NCI-H524 treated with DMSO at 0.1 percent for 48 hours (cell line): Measurements from ENCODE around the gene CD34.
"Not testable (repeated sequence)": the region's sequence is repeated elsewhere in the genome, so short reads cannot be mapped to it uniquely, and the experiment has no call there.

Experiments used
- DNase-seq: peaks from one replicate; lab custom pipeline; 2025; lab: John Stamatoyannopoulos, UW

The CD34 gene

DNA sequence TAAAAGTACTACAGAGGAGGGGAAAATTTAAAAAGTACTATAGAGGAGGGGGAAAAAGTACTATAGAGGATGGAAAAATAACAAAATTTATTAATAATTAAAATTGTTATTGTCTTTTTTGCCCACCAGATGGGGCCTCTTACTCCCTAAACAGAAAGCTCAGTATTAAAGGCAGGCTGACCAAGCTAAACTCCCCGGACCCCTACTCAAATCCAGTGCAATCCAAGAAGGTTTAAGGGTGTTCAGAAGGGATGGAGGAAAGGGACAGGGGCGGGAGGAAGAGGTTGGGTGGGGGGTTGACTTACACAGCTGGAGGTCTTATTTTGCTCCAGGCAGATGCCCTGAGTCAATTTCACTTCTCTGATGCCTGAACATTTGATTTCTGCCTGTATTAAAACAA is 13.7 kb downstream of the CD34 start:
- no peak for DNase-seq

DNA sequence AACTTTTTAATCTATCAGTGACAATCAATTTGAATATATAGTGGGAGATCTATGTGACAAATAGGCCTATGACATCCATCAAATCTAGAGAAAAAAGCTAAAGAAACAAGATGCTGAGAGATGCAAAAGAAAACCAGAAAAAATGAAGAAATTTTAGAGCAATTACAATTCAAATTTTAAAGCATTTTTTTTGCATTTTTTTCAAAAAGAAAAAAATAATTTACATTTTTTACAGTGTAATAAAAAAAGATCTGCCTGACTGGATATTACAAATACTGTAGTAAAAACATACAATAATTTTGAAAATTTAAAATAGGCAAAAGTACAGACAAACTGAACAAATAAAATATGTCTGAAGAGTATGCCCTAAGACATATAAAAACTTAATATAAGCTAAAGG is 14.4 kb downstream of the CD34 start:
- no peak for DNase-seq

DNA sequence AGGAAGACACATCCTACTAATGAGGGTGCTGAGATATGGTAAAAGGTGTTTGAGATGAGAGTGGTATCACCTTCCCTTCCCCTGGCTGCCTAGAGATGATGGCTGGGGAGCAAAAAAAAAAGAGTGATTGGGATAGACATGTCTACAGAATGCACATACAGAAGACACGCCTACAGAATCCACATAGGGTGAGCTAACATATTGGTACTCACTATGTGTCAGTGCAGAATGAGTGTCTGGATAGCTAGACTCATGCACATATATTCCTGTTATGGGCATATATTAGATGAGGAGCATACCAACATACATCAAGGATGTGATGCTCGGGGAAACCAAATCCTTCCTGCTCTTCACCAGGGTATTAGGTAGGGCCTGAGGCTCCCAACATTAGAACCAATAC is 16.2 kb downstream of the CD34 start:
- no peak for DNase-seq

DNA sequence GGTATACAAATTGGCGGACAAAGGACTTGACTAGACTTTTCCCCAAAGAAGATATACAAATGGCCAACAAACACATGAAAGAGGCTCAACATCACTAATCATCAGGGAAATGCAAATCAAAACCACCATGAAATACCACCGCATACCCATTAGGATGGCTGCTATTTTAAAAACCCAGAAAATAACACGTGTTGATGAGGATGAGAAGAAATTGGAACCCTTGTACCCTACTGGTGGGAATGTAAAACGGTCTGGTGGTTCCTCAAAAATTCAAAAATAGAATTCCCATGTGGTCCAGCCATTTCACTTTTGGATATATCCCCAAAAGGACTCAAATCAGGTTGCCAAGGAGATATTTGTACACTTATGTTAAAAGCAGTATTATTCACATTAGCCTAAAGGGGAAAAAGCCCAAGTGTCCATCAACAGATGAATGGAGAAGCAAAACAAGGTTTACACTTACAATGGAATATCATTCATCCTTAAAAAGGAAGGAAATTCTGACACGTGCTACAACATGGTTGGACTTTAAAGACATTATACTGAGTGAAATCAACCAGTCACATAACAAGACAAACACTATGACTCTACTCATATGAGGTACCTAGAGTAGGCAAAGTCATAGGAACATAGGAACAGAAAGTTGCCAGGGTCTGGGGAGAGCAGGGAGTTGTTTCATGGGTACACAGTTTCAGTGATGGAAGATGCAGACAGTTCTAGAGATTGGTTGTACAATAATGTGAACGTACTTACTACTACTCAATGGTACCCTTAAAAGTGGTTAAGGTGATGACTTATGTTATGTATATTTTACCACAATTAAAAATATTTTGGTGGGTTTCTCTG is 17.0 kb downstream of the CD34 start:
- DNase-seq: no peak

DNA sequence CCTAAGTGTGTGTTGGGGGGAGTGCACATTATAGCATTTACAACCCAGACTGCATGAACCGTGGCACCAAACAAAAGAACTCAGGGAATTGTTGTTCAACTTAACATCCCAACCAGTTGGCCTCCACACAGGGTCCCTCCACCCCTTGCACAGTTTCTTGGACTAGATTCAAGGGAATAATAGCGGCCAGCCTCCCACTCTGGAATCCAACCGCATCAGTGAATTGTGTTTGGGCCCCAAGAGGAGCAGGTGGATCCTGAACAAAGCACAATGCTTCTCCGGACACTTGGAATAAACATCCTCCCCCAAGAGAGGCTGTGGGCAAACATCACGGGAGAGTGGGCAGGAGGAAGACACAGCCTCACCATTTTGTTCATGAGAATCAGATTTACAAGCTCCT is 18.2 kb downstream of the CD34 start:
- no peak for DNase-seq

DNA sequence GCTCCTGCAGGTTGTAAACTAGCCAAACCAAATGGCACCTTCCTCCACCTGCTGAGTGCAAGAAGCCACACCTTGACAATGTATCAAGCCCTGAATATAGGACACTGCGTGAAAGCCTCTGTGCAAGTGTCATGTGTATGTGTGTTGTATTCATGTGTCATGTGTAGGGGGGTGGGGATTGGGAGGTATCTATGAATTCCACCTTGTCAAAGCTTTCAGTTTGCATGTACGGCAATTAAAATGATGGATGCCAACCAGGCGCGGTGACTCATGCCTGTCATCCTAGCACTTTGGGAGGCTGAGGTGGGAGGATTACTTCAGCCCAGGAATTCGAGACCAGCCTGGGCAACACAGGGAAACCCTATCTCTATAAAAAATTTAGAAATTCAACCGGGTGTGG is 19.8 kb downstream of the CD34 start:
- no peak for DNase-seq

DNA sequence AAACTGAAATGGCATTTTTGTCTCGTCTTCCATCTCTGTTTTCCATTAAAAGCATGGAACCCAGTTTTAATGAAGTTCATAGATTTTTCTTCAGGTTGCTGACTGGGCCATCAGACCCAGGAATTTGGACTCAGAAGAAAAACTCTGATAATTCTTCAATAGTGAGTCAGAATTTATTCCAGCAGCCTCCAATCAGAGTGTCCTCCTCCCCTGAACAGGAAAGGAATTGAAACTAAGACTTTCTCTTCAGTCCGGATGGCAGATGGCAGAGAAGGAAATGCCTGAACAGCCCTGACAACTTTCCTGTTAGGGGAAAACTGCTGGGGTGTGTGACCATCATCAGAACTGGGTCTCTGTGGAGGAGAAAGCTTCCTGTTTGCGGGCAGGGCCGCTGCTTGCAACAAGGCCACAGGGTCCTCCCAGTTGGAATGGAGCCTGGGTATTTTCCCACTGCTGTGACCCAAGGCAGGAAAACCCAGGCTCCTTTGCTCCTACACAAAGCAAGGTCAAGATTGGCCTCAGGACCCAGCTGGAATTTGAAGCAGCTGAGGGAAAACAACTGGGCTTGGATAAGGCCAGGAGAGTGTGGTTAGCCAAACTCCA is 20.7 kb downstream of the CD34 start:
- no peak for DNase-seq

DNA sequence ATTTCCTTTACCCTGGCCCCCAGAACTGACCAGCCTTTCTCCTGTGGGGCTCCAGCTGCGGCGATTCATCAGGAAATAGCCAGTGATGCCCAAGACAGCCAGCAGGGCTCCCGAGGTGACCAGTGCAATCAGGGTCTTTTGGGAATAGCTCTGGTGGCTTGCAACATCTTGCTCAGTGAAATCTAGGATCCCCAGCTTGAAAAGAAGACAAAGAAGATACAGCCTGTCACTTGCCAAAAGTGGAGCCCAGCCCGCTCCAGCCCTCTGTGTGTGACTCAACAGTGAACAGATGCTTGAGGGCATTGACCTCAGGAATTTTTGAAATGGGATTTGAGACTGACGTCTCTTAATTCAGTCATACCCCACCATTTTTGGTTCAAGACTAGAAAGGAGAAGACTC is 22.3 kb downstream of the CD34 start:
- no peak for DNase-seq

DNA sequence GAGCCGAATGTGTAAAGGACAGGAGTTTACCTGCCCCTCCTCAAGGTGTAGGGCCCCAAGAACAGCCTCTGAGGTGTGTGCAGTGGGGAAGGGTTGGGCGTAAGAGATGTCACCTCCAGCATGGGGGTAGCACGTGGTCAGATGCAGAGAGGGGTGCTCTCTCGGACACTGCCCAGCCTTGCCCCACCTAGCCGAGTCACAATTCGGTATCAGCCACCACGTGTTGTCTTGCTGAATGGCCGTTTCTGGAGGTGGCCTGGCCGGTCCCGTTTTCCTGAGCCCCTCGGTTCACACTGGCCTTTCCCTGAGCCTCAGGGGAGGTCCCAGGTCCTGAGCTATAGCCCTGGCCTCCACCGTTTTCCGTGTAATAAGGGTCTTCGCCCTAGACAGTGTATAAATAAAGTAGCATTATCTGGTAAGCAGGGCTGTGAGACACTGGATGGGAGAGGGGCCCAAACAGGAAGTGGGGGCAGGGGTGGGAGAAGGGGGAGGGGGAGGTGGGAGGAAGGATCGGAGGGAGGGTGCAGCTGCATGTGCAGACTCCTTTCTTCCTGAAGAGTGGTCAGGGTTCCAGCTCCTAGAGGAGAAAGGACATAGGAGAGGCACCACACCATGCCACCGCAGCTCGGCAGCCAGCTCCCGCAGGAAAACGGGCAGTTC is 23.3 kb downstream of the CD34 start:
- DNase-seq: no peak

DNA sequence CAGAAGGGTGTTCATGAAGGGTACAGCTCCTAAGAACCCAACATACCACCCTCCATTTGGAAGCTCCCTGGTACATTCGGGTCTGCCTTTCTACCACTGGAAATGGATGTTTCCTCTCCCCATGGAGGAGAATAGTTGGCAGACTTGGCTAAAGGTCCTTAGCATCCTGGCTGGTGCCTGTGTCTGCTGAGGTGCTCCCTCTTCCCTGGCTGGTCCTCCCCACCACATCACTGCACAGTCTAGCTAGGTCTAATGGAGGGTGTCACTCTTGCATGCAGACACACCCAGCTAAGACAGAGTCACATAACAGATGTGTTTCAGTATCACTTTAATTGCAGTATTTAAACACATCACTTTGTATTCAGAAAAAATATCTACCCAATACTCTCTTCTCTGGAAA is 24.7 kb downstream of the CD34 start:
- DNase-seq: no peak

DNA sequence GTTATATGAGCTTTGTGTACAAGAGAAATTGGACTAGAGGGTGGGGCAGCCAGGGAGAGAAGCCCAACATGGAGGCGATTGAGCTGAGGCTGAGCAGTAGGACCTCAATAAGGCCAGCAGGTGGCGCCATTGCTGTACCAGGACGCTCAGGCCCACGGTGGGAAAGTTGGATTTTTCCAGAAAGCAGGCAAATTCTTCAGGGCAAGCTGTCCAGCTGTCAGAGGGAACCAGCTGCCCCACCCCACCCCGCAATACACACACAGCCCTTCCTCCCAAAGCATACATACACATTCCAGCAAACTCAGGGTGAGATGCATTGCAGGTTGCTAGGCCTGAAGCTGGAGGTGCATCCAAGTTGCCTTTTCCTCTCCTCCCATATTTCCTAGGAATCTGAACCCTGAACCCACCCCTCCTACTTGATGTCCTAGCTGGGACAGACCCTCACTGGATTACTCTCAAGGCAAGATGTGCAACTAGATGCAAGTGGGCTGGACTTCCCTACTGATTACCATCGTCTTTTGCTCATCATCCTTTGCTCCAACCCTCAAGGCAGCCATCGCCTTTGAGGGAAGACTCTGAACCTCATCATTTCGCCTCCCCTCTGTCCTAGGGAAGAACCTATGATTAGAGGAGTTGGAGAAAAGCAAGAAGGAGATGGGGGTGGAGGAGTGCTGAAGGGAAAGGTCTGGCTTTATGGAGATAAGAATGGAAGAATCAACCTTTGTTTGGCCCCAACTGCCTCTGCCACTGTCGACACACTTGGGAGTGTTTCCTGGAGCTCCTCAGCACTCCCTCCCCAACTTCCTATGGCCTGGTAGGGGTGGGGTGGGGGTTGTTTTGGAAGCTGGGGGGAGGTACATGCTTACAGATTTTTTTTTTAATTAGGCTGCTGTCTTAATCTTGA is 25.5 kb downstream of the CD34 start:
- no peak for DNase-seq

DNA sequence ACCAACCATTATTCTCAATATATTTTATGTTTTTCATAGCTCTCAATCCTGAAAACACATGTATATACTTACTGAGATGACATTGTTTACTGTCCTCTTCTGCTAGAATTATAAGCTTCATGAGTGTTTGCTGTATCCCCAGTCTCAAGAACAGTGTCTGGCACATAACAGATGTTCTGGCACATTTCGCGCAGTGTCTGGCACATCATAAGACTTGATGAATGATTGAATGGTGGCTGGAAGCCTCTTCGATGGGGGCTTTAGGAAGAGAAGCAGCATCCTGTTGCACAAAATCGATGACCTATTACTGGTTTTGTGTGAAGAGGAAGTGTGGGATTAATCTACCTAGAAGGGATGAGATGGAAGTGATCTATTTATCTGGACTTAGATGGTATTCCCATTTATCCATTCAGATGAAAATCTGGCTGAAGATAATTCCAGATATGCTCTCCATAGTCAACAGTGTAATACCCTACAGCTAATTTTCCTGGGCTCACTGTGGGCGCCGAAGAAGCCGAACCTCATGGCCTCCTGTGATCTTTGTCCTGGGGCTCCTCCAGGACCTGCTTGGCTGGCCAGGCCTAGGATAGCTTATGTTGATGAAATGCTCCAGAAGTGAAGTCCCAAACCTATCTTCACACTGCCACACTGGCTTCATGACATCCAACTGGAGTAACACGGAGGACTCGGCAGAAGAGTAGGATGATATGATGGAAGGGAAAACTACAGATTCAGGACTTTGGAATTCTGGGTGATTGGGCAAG is 26.5 kb downstream of the CD34 start:
- DNase-seq: peak; percentile 34

DNA sequence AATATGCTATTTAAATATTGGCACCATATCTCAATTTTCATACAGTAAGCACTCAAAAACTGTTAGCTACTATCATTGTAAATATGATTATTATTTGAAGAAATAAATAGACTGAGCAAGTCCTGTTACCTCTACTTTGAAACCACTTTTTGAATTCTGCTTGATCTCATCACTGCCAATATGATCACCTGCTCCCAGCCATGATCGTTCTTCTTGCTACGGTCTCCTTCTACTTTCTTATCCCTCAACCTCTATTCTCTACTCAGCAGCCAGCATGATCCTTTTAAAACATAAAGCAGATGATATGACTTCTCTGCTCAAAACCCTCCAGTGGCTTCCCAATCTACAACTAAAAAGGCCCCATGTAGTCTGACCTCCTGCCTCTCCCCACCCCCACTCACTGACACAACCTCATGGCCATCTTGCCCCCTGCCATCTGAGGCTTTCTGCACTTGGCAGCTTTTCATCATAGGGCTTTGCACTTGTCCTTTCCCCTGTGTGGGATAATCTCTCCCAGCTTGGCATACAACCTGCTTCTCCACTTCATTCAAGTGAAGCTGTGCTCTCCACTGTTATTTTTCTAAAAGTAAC is 27.2 kb downstream of the CD34 start:
- peak; percentile 34 for DNase-seq

DNA sequence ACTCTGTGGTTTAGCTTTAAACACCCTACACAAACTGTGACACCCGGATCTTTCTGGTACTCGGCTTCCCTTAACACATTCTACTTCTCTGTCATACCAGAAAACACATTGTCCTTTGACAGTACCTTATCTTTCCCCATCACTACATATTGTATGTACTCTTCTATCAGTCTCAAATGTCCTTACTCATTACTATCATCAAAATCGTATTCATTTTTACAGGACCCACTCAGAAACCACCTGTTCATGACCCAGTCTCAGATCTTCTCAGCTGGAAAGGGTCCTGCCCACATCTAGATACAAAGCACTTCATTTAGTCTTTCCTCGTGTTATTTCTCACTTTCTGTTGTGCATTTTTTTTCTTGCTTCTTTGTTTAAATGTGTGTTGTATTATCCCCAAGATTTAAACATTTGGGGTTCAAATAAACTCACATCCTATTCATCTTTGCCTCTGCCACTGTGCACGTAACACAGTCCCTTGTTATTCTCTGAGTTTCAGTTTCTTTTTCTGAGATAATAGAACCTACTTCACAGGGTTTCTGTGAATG is 27.7 kb downstream of the CD34 start:
- DNase-seq: no peak

DNA sequence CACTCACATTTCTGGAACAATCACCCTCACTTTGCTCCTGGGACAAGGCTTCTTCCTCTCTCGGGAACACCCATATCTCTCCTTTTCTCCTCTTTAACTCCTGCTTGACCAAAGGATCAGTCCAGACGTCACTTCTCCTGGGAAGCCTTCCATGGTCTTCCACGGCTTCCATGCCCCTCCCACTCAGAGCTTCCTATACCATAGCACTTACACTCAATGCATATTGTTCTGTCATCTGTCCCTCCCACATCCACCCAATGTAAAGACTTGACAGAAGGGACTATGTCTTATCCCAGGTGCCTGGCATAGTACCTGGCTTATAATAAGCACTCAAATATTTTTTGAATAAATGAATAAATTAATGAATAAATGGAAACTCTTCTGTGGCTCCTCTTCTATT is 28.2 kb downstream of the CD34 start:
- no peak for DNase-seq

DNA sequence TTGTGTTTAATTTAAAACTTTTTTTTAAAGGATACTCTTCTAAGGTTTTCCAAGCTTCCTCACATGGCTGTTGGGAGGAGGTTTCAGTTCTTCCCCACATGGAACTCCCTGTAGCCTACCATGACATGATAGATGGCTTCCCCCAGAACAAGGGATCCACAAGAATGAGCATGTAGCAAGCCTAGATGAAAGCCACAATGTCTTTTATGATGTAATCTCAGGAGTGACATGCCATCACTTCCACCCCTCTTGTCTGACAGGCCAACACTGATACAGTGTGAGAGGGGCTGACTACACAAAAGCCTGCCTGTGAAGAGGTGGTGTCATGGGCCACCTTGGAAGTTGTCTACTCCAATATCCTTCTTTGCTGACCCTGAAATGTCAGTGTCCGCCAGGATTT is 32.0 kb downstream of the CD34 start:
- no peak for DNase-seq

DNA sequence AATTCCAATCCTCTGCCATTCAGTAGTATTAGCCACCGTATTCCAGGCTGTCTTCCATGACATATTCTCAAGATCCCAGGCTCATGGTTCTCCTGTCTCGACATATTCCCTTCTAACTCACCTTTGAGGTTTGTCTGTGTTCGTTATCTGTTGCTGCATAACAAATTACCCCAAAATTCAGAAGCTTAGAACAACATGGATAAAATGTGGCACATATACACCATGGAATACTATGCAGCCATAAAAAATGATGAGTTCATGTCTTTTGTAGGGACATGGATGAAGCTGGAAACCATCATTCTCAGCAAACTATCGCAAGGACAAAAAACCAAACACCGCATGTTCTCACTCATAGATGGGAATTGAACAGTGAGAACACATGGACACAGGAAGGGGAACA is 33.0 kb downstream of the CD34 start:
- not testable (repeated sequence) for DNase-seq

DNA sequence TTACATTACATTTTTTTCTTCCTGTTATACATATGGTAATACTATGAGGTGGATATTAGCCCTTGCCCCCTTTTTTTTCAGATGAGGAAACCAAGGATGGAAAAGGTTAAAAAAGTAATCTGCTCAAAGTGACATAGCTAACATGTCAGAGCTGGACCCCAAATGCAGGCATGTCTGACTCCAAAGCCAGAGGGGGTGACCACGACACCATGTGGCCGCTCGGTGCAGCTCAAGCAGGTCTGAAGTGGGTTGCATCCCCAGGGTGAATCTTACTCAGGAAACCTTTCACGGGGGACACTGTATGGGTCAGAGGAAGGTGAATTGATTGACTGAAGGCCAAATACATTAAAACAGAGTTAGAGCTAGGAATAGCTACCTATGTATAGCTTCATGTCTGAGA is 34.8 kb downstream of the CD34 start:
- DNase-seq: no peak

DNA sequence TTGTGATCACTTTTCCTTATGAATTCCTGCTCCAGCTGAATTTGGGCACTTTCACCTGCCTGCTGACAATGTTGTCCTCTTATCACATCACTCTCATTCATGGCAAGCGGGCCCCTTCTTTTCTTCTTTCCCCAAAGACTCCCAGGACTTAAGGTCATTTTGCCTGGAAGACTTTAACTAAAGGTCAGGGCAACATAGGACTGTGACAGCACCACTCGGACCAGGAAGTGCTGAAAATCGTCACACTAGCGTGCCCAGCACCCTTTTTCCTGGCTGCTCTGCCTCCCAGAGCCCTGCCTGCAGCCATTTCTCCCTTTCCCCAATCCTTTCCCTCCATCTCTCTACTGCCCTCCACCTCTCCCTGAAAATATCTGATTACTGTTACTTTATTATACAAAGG is 35.4 kb downstream of the CD34 start:
- no peak for DNase-seq

DNA sequence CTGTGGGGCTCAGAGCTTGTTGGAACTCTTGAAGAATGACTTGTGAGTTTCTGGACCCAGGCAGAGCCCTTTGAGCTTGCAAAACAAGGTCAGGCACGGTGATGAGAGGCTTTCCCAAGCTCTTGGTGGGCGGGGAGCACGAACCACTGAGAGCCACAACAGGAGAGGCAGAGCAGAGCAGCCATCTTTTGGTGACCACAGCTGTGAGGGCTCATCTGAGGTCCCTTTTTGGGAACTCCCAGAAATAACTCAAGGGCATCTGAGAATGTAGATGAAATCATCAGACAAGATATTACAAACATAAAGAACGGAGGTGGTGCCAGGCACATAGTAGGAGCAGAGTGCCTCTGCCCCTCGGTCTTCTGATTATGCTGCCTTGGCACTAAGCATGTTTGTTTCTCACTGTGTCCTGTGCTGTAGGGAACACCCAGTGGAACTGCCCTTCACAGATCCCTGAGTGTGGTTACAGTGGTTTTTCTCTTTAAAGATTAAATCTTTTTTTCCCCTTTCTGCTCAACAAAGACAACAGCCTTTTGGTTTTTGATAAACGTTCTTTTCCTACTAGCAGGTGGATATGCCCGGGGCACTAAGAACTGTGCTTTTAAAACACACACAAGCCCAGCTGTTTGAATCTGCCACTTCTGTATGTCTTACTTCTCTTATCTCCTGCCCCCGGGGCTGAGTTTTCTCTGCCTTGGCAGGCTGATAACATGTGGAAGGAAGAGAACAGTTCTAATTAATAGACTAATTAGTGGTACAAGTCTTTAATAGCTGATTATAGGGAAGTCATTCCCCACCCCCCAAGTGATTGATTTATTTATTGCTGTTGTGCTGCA is 37.7 kb downstream of the CD34 start:
- no peak for DNase-seq
